ENCODE measurements around the gene NEUROD2.

DNA sequence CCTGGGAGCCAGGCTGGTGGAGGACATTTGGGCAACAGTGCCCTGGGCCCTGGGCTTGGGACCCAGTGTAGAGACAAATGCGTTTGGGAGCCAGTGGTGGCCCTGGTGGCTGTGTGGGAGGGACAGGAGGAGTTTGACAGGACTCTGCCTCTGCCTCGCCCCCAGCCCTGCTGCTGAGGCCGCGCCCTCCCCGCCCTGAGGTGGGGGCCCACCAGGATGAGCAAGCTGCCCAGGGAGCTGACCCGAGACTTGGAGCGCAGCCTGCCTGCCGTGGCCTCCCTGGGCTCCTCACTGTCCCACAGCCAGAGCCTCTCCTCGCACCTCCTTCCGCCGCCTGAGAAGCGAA lies 45.6 kb upstream of the NEUROD2 start:
- TF ChIP-seq, protein P1, sequence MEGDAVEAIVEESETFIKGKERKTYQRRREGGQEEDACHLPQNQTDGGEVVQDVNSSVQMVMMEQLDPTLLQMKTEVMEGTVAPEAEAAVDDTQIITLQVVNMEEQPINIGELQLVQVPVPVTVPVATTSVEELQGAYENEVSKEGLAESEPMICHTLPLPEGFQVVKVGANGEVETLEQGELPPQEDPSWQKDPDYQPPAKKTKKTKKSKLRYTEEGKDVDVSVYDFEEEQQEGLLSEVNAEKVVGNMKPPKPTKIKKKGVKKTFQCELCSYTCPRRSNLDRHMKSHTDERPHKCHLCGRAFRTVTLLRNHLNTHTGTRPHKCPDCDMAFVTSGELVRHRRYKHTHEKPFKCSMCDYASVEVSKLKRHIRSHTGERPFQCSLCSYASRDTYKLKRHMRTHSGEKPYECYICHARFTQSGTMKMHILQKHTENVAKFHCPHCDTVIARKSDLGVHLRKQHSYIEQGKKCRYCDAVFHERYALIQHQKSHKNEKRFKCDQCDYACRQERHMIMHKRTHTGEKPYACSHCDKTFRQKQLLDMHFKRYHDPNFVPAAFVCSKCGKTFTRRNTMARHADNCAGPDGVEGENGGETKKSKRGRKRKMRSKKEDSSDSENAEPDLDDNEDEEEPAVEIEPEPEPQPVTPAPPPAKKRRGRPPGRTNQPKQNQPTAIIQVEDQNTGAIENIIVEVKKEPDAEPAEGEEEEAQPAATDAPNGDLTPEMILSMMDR (IDR thresholded peaks at IDR 0.05; ENCODE audit: low read depth, low read length), result no peak
- TF ChIP-seq, protein P2, sequence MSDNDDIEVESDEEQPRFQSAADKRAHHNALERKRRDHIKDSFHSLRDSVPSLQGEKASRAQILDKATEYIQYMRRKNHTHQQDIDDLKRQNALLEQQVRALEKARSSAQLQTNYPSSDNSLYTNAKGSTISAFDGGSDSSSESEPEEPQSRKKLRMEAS (IDR thresholded peaks at IDR 0.05; ENCODE audit: low read depth, low read length), result no peak

Data from NB4 (cell line).